ENCODE measurements around the gene NOTCH3. TPM values are rescaled to one million over a fixed set of nuclear protein-coding genes. Genes with fewer than 3 reads are reported as not detected.

NOTCH3 gene
- total and polyA plus RNA-seq, 2 of the 8 experiments (the other 6 are each of a cell fraction or from before 2014, with no cell fraction given) = 37.5 to 107 TPM

DNA sequence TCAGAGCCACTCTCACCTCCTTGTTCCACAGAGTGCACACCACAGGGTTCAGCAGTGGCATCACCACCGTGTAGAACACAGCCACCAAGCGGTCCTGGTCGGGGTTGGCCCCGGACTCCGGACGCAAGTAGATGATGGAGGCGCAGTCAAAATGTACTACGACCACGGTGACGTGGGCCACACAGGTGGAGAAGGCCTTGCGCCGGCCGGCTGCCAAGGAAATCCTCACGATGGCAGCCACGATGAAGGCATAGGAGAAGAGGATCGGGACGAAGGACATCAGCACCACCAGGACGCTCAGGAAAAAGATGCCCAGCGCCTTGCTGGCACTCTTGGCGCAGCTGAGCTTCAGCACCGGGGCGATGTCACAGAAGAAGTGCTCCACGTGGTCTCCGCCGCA lies 59.7 kb downstream of the NOTCH3 start (continued):
- TF ChIP-seq TBP (IDR thresholded peaks at IDR 0.05; ENCODE audit: low read depth, low read length) (no peak), EZH2 (IDR thresholded peaks at IDR 0.05; ENCODE audit: low read depth, low read length, severe bottlenecking) (no peak), SAP30 (IDR thresholded peaks at IDR 0.05; ENCODE audit: insufficient read depth, insufficient replicate concordance, low read length) (no peak), HDAC2 (IDR thresholded peaks at IDR 0.05; ENCODE audit: borderline replicate concordance in 1 of 2, low read depth in 2 of 2, low read length in 2 of 2) (no peak), GABPA (IDR thresholded peaks at IDR 0.05; ENCODE audit: borderline replicate concordance, insufficient read depth, low read length) (no peak), NRF1 (IDR thresholded peaks at IDR 0.05; ENCODE audit: low read depth, low read length) (no peak), SP1 (IDR thresholded peaks at IDR 0.05; ENCODE audit: low read depth, low read length) (no peak)
- TF ChIP-seq, protein P1, sequence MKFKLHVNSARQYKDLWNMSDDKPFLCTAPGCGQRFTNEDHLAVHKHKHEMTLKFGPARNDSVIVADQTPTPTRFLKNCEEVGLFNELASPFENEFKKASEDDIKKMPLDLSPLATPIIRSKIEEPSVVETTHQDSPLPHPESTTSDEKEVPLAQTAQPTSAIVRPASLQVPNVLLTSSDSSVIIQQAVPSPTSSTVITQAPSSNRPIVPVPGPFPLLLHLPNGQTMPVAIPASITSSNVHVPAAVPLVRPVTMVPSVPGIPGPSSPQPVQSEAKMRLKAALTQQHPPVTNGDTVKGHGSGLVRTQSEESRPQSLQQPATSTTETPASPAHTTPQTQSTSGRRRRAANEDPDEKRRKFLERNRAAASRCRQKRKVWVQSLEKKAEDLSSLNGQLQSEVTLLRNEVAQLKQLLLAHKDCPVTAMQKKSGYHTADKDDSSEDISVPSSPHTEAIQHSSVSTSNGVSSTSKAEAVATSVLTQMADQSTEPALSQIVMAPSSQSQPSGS (IDR thresholded peaks at IDR 0.05; ENCODE audit: low read length) = no peak
- TF ChIP-seq, protein P2, sequence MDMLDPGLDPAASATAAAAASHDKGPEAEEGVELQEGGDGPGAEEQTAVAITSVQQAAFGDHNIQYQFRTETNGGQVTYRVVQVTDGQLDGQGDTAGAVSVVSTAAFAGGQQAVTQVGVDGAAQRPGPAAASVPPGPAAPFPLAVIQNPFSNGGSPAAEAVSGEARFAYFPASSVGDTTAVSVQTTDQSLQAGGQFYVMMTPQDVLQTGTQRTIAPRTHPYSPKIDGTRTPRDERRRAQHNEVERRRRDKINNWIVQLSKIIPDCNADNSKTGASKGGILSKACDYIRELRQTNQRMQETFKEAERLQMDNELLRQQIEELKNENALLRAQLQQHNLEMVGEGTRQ (IDR thresholded peaks at IDR 0.05; ENCODE audit: low read length) = no peak

All from H1 (cell line).